Gastrocnemius medialis (tissue), 4 donors: Measurements from ENCODE around the gene HBM. TPM values are rescaled to one million over a fixed set of nuclear protein-coding genes. Genes with fewer than 3 reads are reported as not detected.

ENCODE experiments used
- ATAC-seq, 2 donors: fragments of 150-250 bp; one replicate each; pipeline ENCODE4 v1.9.1; 2016
- DNase-seq, 2 donors: peaks; one replicate each; pipeline ENCODE4 v3.0.0-alpha.2; 2019
- H3K27ac ChIP-seq, 4 donors: fragments of 200-600 bp; sonication (generic); 1 replicate in 1 of 4; 2 replicates in 3 of 4; pipeline ENCODE4 v1.5.1; 2016 to 2018; ENCODE audit warnings: mild to moderate bottlenecking in 2 of 4, moderate library complexity in 1 of 4
- H3K27me3 ChIP-seq, 3 donors: fragments of 200-600 bp; sonication (generic) in 2 of 3; 1 replicate in 1 of 3; 2 replicates in 2 of 3; pipeline versions ENCODE4 v1.5.1 to v1.6.0; 2016 to 2019; ENCODE audit warnings: mild to moderate bottlenecking in 1 of 3, moderate library complexity in 1 of 3
- H3K36me3 ChIP-seq, 2 donors: fragments of 200-600 bp; sonication (generic) in 1 of 2; one replicate each; pipeline ENCODE4 v1.5.1; 2017 to 2018
- H3K4me1 ChIP-seq, 2 donors: fragments of 200-600 bp; sonication (generic) in 1 of 2; one replicate each; pipeline ENCODE4 v1.5.1; 2016 to 2017; ENCODE audit warnings: mild to moderate bottlenecking in 2 of 2
- H3K4me3 ChIP-seq, 4 donors: fragments of 200-600 bp; sonication (generic) in 3 of 4; 1 replicate in 1 of 4; 2 replicates in 3 of 4; pipeline ENCODE4 v1.5.1; 2016 to 2019; ENCODE audit warnings: mild to moderate bottlenecking in 2 of 4
- H3K9me3 ChIP-seq, 3 donors: fragments of 200-600 bp; sonication (generic) in 2 of 3; 1 replicate in 1 of 3; 2 replicates in 2 of 3; pipeline ENCODE4 v1.5.1; 2016 to 2019
- POLR2A ChIP-seq, 2 donors: fragments of 450-650 bp; IDR thresholded peaks; one replicate each; pipeline ENCODE4 v1.6.1; 2017; ENCODE audit warnings: antibody characterized with exemption in 2 of 2, mild to moderate bottlenecking in 2 of 2, moderate library complexity in 2 of 2
- in situ Hi-C, 4 donors: fragments of 200-750 bp; cut with MboI; loops; one replicate each; pipeline versions ENCODE4 v1.15.0 to v1.8.0; 2017; ENCODE audit warnings: low sequenced_read_pairs in 4 of 4
- intact Hi-C: fragments of 100-400 bp; cut with DNase I; formaldehyde crosslinking; loops from one replicate; pipeline ENCODE4 v1.15.1; 2023; ENCODE audit warnings: low total_unique reads
- total RNA-seq, 4 donors: library from RNA; depleted of rRNA; stranded (reverse); fragments of >200 nt; gene quantifications; one replicate each; pipeline versions ENCODE4 v1.1.0 to v1.2.3, GENCODE V29; 2016
- TF ChIP-seq, protein P1 (sequence below), 5 experiments: fragments of 450-650 bp in 3 of 5; fragments of 200-600 bp in 2 of 5; sonication (generic) in 2 of 5; IDR thresholded peaks in 4 of 5; conservative IDR thresholded peaks in 1 of 5; 1 replicate in 4 of 5; 2 replicates in 1 of 5; pipeline ENCODE4 v1.5.1; 2016 to 2019; ENCODE audit warnings: antibody characterized with exemption in 5 of 5, mild to moderate bottlenecking in 3 of 5, moderate library complexity in 3 of 5

HBM gene
- total RNA-seq, 4 donors from 2014 or later = not detected

DNA sequence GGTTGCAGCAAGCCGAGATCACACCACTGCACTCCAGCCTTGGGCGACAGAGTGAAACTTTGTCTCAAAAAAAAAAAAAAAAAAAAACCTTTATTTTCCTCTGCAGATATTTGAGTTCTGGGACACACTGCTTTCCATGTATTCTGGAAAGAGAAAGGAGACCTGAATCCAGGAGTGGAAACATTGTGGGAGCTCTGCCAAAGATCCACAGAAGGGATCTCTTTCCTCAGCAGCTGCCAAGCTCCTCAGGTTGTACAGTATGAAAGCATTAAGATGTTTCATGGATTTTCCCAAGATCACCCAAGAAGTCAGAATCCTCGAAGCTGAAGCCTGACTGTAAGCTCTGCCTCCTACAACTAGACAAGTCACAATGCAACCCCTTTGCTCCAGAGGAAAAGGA lies 40.8 kb upstream of the HBM start:
- ATAC-seq (no peak), DNase-seq (no peak)
- H3K36me3 ChIP-seq = peaks cover 0 to 4% of the 10 kb centered on the region in 2 donors
- intact Hi-C loops (no loop called here), in situ Hi-C loops (no loop called here)
- H3K27ac ChIP-seq = no peak overlapping the region
- no peaks in the 10 kb centered on the region for H3K27me3 ChIP-seq
- no peak overlapping the region for H3K4me3 ChIP-seq
- H3K9me3 ChIP-seq = no peaks in the 10 kb centered on the region
- H3K4me1 ChIP-seq = peaks cover 0 to 3% of the 10 kb centered on the region in 2 donors
- TF ChIP-seq, protein P1, sequence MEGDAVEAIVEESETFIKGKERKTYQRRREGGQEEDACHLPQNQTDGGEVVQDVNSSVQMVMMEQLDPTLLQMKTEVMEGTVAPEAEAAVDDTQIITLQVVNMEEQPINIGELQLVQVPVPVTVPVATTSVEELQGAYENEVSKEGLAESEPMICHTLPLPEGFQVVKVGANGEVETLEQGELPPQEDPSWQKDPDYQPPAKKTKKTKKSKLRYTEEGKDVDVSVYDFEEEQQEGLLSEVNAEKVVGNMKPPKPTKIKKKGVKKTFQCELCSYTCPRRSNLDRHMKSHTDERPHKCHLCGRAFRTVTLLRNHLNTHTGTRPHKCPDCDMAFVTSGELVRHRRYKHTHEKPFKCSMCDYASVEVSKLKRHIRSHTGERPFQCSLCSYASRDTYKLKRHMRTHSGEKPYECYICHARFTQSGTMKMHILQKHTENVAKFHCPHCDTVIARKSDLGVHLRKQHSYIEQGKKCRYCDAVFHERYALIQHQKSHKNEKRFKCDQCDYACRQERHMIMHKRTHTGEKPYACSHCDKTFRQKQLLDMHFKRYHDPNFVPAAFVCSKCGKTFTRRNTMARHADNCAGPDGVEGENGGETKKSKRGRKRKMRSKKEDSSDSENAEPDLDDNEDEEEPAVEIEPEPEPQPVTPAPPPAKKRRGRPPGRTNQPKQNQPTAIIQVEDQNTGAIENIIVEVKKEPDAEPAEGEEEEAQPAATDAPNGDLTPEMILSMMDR (IDR thresholded peaks at IDR 0.05 in 4 of 5, conservative IDR thresholded peaks at IDR 0.05 in 1 of 5) = no peak
- no peak for TF ChIP-seq POLR2A (IDR thresholded peaks at IDR 0.05)

DNA sequence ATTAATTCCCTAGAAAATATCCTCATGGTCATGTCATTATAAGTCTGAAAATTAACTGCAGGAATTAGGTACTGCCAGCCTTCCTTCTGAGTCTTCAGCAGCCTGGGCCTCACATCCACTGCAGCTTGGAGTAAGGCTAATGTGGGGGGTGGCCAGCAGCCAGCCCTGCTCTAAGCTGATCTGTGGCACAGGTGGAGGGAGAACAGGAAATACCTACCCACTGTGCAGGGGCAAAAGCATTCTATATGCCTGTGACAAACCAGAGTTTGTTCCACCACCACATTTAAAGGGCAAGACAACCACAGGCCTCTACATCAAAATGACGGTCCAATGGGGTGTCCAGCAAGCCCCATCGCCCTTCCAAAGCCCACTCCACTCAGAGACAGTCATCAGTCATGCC lies 36.7 kb upstream of the HBM start:
- Histone ChIP-seq H3K27ac (no peak overlapping the region), H3K4me3 (no peak overlapping the region), H3K4me1 (peaks cover 0 to 3% of the 10 kb centered on the region in 2 donors), H3K9me3 (no peaks in the 10 kb centered on the region), H3K36me3 (no peaks in the 10 kb centered on the region), H3K27me3 (no peaks in the 10 kb centered on the region)
- ATAC-seq = no peak
- TF ChIP-seq, protein P1 (IDR thresholded peaks at IDR 0.05 in 4 of 5, conservative IDR thresholded peaks at IDR 0.05 in 1 of 5) = no peak
- TF ChIP-seq POLR2A (IDR thresholded peaks at IDR 0.05) = no peak
- in situ Hi-C loops = no loop called here
- DNase-seq = no peak
- intact Hi-C loops = no loop called here

DNA sequence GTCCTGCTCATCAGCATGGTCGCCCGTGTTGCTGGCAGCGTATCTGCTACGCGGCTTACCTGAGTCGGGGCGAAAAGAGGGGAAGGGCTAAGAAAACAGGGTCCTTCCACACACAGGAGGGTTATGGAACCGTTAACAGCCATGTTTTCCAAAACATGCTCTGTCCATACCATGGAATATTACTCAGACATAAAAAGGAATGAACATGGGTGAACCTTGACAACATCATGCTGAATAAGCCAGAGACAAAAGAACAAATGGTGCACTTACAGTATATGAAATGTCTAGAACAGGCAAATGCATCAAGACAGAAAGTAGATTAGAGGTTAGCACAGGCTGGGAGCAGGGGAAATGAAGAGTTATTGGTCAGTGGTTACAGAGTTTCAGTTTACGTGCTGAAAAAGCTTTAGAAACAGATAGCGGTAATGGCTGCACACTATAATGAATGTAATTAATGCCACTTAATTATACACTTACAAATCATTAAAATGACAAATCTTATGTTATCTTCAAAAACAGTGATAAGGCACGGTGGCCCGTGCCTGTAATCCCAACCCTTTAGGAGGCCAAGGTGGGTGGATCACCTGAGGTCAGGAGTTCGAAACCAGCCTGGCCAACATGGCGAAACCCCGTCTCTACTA lies 35.1 kb upstream of the HBM start:
- TF ChIP-seq, protein P1 (IDR thresholded peaks at IDR 0.05 in 4 of 5, conservative IDR thresholded peaks at IDR 0.05 in 1 of 5) = no peak
- no peak for TF ChIP-seq POLR2A (IDR thresholded peaks at IDR 0.05)
- intact Hi-C loops = no loop called here
- no peaks in the 10 kb centered on the region for H3K9me3 ChIP-seq
- no peak overlapping the region for H3K27ac ChIP-seq
- ATAC-seq (no peak), DNase-seq (no peak)
- in situ Hi-C loops = no loop called here
- no peaks in the 10 kb centered on the region for H3K27me3 ChIP-seq
- H3K4me3 ChIP-seq = no peak overlapping the region
- peaks cover 0 to 3% of the 10 kb centered on the region in 2 donors for H3K4me1 ChIP-seq
- H3K36me3 ChIP-seq = no peaks in the 10 kb centered on the region

DNA sequence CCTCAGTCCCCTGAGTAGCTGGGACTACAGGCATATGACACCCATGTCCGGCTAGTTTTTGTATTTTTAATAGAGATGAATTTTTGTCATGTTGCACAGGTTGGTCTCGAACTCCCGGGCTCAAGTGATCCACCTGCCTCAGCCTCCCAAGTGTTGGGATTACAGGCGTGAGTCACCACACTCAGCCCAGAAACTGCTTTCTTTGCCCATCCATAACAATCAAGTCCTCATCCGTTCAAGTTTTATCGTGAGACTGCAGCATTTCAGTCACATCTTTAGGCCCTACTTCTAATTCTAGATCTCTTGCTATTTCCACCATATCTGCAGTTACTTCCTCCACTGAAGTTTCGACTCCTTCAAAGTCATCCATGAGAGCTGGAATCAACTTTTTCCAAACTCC lies 33.7 kb upstream of the HBM start:
- no peak overlapping the region for H3K27ac ChIP-seq
- ATAC-seq (no peak), DNase-seq (no peak)
- TF ChIP-seq, protein P1 (IDR thresholded peaks at IDR 0.05 in 4 of 5, conservative IDR thresholded peaks at IDR 0.05 in 1 of 5) = no peak
- TF ChIP-seq POLR2A (IDR thresholded peaks at IDR 0.05) = no peak
- no peaks in the 10 kb centered on the region for H3K9me3 ChIP-seq
- H3K27me3 ChIP-seq = no peaks in the 10 kb centered on the region
- intact Hi-C loops (no loop called here), in situ Hi-C loops (no loop called here)
- no peak overlapping the region for H3K4me3 ChIP-seq
- H3K4me1 ChIP-seq = peaks cover 4 to 5% of the 10 kb centered on the region in 2 donors
- no peaks in the 10 kb centered on the region for H3K36me3 ChIP-seq

DNA sequence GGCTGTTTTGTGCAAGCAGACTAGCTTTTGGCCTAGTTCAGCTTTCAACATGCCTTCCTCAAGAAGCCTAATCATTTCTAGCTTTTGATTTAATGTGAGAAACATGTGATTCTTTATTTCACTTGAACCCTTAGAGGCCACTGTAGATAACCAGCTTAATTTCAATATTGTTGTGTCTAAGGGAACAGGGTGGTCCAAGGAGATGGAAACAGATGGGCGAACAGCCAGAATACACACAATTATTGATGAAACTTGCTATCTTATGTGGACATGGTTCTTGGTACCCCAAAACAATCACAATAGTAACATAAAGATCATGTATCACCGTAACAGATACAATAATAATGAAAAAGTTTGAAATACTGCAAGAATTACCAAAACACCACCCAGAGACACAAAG lies 32.1 kb upstream of the HBM start:
- Histone ChIP-seq H3K27me3 (no peaks in the 10 kb centered on the region), H3K27ac (no peak overlapping the region), H3K9me3 (no peaks in the 10 kb centered on the region), H3K4me3 (no peak overlapping the region), H3K36me3 (no peaks in the 10 kb centered on the region), H3K4me1 (peaks cover 2 to 10% of the 10 kb centered on the region in 2 donors)
- in situ Hi-C loops = no loop called here
- TF ChIP-seq, protein P1 (IDR thresholded peaks at IDR 0.05 in 4 of 5, conservative IDR thresholded peaks at IDR 0.05 in 1 of 5) = no peak
- no peak for TF ChIP-seq POLR2A (IDR thresholded peaks at IDR 0.05)
- ATAC-seq (no peak), DNase-seq (no peak)
- intact Hi-C loops = no loop called here
